K562 (cell line): ENCODE data around the gene CSTF1.

Source experiments
- CHD4 ChIP-seq: fragments of 200-600 bp; sonication (generic); IDR thresholded peaks from 3 replicates; pipeline ENCODE4 v1.6.1; 2012; ENCODE audit warnings: low read depth, mild to moderate bottlenecking, mixed read lengths, low read length, inconsistent platforms; ENCODE audit not compliant: insufficient read depth, insufficient replicate concordance, poor library complexity, severe bottlenecking
- CREM ChIP-seq: IDR thresholded peaks from 2 replicates; pipeline ENCODE4 v1.6.1; 2014; ENCODE audit warnings: antibody characterized with exemption, low read depth
- CTCF ChIP-seq, 3 experiments: IDR thresholded peaks in 2 of 3; conservative IDR thresholded peaks in 1 of 3; 2 replicates each; pipeline ENCODE4 v1.5.1; 2011 to 2012; ENCODE audit warnings: low read length in 3 of 3, mild to moderate bottlenecking in 3 of 3, control low read depth in 2 of 3, improper control_type of control experiment in 1 of 3, inconsistent platforms in 1 of 3, low read depth in 1 of 3, mixed read lengths in 1 of 3, moderate library complexity in 1 of 3; ENCODE audit not compliant: insufficient read depth in 2 of 3
- FOSL1 ChIP-seq: fragments of 200-800 bp; sonication (Bioruptor generic); conservative IDR thresholded peaks from 2 replicates; pipeline ENCODE4 v1.6.1; 2016; ENCODE audit warnings: missing genetic modification characterization, missing compliant biosample characterization
- KAT2B ChIP-seq: IDR thresholded peaks from one replicate; pipeline ENCODE4 v1.6.1; 2012; ENCODE audit warnings: low read depth, mild to moderate bottlenecking, control low read depth, inconsistent platforms, low read length, moderate library complexity
- KDM5B ChIP-seq: fragments of 200-600 bp; sonication (generic); IDR thresholded peaks from 2 replicates; pipeline ENCODE4 v1.6.1; 2012; ENCODE audit warnings: low read depth, mild to moderate bottlenecking, moderate library complexity, low read length, control low read depth, inconsistent platforms; ENCODE audit not compliant: insufficient replicate concordance
- LEF1 ChIP-seq: fragments of 450-650 bp; IDR thresholded peaks from 2 replicates; pipeline ENCODE4 v1.6.1; 2016; ENCODE audit warnings: mild to moderate bottlenecking
- MAZ ChIP-seq, 2 experiments: fragments of 450-650 bp in 1 of 2; sonication (generic) in 1 of 2; formaldehyde crosslinking; IDR thresholded peaks in 1 of 2; conservative IDR thresholded peaks in 1 of 2; 2 replicates each; pipeline versions ENCODE4 v1.4.0 to v1.5.0; 2020; ENCODE audit warnings: mild to moderate bottlenecking in 1 of 2, missing genetic modification reagents in 1 of 2
- NFATC3 ChIP-seq: fragments of 450-650 bp; IDR thresholded peaks from 2 replicates; pipeline ENCODE4 v1.6.1; 2017; ENCODE audit warnings: mild to moderate bottlenecking
- RCOR1 ChIP-seq, 2 experiments: IDR thresholded peaks; 2 replicates each; pipeline ENCODE4 v1.6.1; 2012; ENCODE audit warnings: low read depth in 2 of 2, low read length in 2 of 2, borderline replicate concordance in 1 of 2, improper control_type of control experiment in 1 of 2
- YBX1 ChIP-seq: fragments of 450-650 bp; IDR thresholded peaks from 2 replicates; pipeline ENCODE4 v1.7.1; 2016; ENCODE audit warnings: mild to moderate bottlenecking
- ZNF407 ChIP-seq: fragments of 450-650 bp; IDR thresholded peaks from 2 replicates; pipeline ENCODE4 v1.6.1; 2016; ENCODE audit warnings: low read depth

GRCh38 chr20:56406910-56407309 lies 14.5 kb downstream of the CSTF1 start:
- no peak for TF ChIP-seq CTCF (IDR thresholded peaks at IDR 0.05 in 2 of 3, conservative IDR thresholded peaks at IDR 0.05 in 1 of 3; ENCODE audit: insufficient read depth in 2 of 3, low read depth in 1 of 3, low read length in 3 of 3)
- no peak for TF ChIP-seq CREM
- no peak for TF ChIP-seq NFATC3
- no peak for TF ChIP-seq ZNF407
- no peak for TF ChIP-seq LEF1
- no peak for TF ChIP-seq MAZ (CRISPR knock-in tag; conservative IDR thresholded peaks at IDR 0.05 in 1 of 2, IDR thresholded peaks at IDR 0.05 in 1 of 2)
- no peak for TF ChIP-seq CHD4
- no peak for TF ChIP-seq KAT2B
- TF ChIP-seq RCOR1 (IDR thresholded peaks at IDR 0.05; ENCODE audit: borderline replicate concordance in 1 of 2, low read depth in 2 of 2, low read length in 2 of 2) = no peak
- TF ChIP-seq KDM5B = no peak
- no peak for TF ChIP-seq FOSL1 (tag)
- no peak for TF ChIP-seq YBX1
